Inferior parietal cortex (tissue), 1 donor: ENCODE results near the gene CST11.
"Not testable (repeated sequence)": the region's sequence is repeated elsewhere in the genome, so short reads cannot be mapped to it uniquely, and the experiment has no call there.

Experiments used
- DNase-seq: peaks from one replicate; pipeline ENCODE4 v3.0.0-alpha.2; 2016; ENCODE audit errors: extremely low spot score

CST11 gene

GRCh38 chr20:23452776-23453175 lies at the start of gene CST11:
Gene CST11 (minus strand): TSS chr20:23452876. CDS start chr20:23452811, 65 bp downstream.
- DNase-seq, result no peak

- no peak for DNase-seq
Measured at GRCh38 chr20:23501926-23502325, 49.2 kb upstream of the CST11 start.

GRCh38 chr20:23497536-23497935 lies 44.9 kb upstream of the CST11 start:
- DNase-seq, result no peak

- DNase-seq, result no peak
Measured at GRCh38 chr20:23493172-23493772, 40.6 kb upstream of the CST11 start.

GRCh38 chr20:23492292-23492691 lies 39.6 kb upstream of the CST11 start:
- no peak for DNase-seq

GRCh38 chr20:23490817-23491216 lies 38.1 kb upstream of the CST11 start, which contains the start of gene CST8:
Gene CST8 (plus strand): TSS chr20:23491117. CDS start chr20:23491668, 551 bp downstream.
- DNase-seq, result no peak

GRCh38 chr20:23488996-23489395 lies 36.3 kb upstream of the CST11 start:
- DNase-seq, result no peak

- DNase-seq, result no peak
Measured at GRCh38 chr20:23488470-23488869, 35.8 kb upstream of the CST11 start.

- no peak for DNase-seq
Measured at GRCh38 chr20:23484081-23484480, 31.4 kb upstream of the CST11 start.

GRCh38 chr20:23482138-23482537 lies 29.5 kb upstream of the CST11 start:
- no peak for DNase-seq

- DNase-seq, result no peak
Measured at GRCh38 chr20:23479043-23479442, 26.4 kb upstream of the CST11 start.

- DNase-seq, result no peak
Measured at GRCh38 chr20:23477223-23477622, 24.5 kb upstream of the CST11 start.

- DNase-seq, result no peak
Measured at GRCh38 chr20:23476015-23476754, 23.5 kb upstream of the CST11 start.

GRCh38 chr20:23475395-23475794 lies 22.7 kb upstream of the CST11 start:
- DNase-seq, result no peak

- not testable (repeated sequence) for DNase-seq
Measured at GRCh38 chr20:23473293-23473692, 20.6 kb upstream of the CST11 start.

- not testable (repeated sequence) for DNase-seq
Measured at GRCh38 chr20:23472306-23472705, 19.6 kb upstream of the CST11 start.

- DNase-seq, result not testable (repeated sequence)
Measured at GRCh38 chr20:23466961-23467360, 14.3 kb upstream of the CST11 start.

- no peak for DNase-seq
Measured at GRCh38 chr20:23461180-23461579, 8.5 kb upstream of the CST11 start.

GRCh38 chr20:23459461-23460150 lies 6.9 kb upstream of the CST11 start:
- DNase-seq, result no peak

GRCh38 chr20:23456873-23457272 lies 4.2 kb upstream of the CST11 start:
- DNase-seq, result no peak

GRCh38 chr20:23456409-23456808 lies 3.7 kb upstream of the CST11 start:
- DNase-seq, result no peak

- DNase-seq, result no peak
Measured at GRCh38 chr20:23455639-23456038, 3.0 kb upstream of the CST11 start.

- DNase-seq, result no peak
Measured at GRCh38 chr20:23454816-23455215, 2.1 kb upstream of the CST11 start.
